ENCODE results near the gene MRPS16. TPM values are rescaled to one million over a fixed set of nuclear protein-coding genes. Genes with fewer than 3 reads are reported as not detected.

MRPS16 gene
- total and polyA plus RNA-seq, 2 experiments from 2014 or later, result 57.2 to 109 TPM

- in situ Hi-C loops (cut with MboI), result no loop called here
- WGBS, 2 experiments (ENCODE audit: low coverage in 1 of 2, low lambda C conversion rate in 2 of 2, missing lambda C conversion rate in 2 of 2), result 77 to 88% methylated on average over 4 of the region's 4 CpGs
- no peak for DNase-seq
Measured at GRCh38 chr10:73211106-73211811, 41.2 kb downstream of the MRPS16 start.

GRCh38 chr10:73210395-73211105, 41.9 kb downstream of the MRPS16 start:
- 93 to 100% methylated on average over 3 of the region's 3 CpGs for WGBS, 2 experiments (ENCODE audit: low coverage in 1 of 2, low lambda C conversion rate in 2 of 2, missing lambda C conversion rate in 2 of 2)
- Histone ChIP-seq H3K4me1 (ENCODE audit: insufficient read depth) (peaks cover 8% of the 10 kb centered on the region; the same call in 1 of the 2 replicates), H3K36me3 (ENCODE audit: low read depth) (0 out of 2 replicates have a peak, but pooled peaks cover 6% of the 10 kb centered on the region), H3K9ac (no peak overlapping the region), H3F3A (ENCODE audit: insufficient read depth) (0 out of 2 replicates have a peak, but pooled peaks cover 4% of the 10 kb centered on the region), H3K9me2 (ENCODE audit: insufficient read depth) (no peaks in the 10 kb centered on the region), H3K79me2 (ENCODE audit: insufficient read depth) (no peaks in the 10 kb centered on the region; the same call in 1 of the 2 replicates), H3K27me3 (replicated peaks; ENCODE audit: insufficient read depth) (no peaks in the 10 kb centered on the region), H3K9me3 (ENCODE audit: low read depth) (no peaks in the 10 kb centered on the region), H2AFZ (no peak overlapping the region), H3K27ac (no peak overlapping the region), H3K4me2 (ENCODE audit: unreplicated experiment) (no peak overlapping the region), H3K4me3 (no peak overlapping the region), H4K20me1 (ENCODE audit: insufficient read depth) (no peaks in the 10 kb centered on the region)
- in situ Hi-C loops (cut with MboI), result no loop called here
- DNase-seq, result no peak
- no peak for TF ChIP-seq EZH2 (IDR thresholded peaks at IDR 0.05; ENCODE audit: insufficient read depth, poor library complexity, severe bottlenecking)
- TF ChIP-seq EZH2phosphoT487 (IDR thresholded peaks at IDR 0.05; ENCODE audit: insufficient read depth, low read depth), result no peak

More at GRCh38 chr10:73211106-73211811, 41.2 kb downstream of the MRPS16 start:
- no peak for TF ChIP-seq EZH2 (IDR thresholded peaks at IDR 0.05; ENCODE audit: insufficient read depth, poor library complexity, severe bottlenecking)
- TF ChIP-seq EZH2phosphoT487 (IDR thresholded peaks at IDR 0.05; ENCODE audit: insufficient read depth, low read depth), result no peak
- peaks cover 8% of the 10 kb centered on the region; the same call in 1 of the 2 replicates for H3K4me1 ChIP-seq (ENCODE audit: insufficient read depth)
- H3K4me3 ChIP-seq, result no peak overlapping the region
- no peak overlapping the region for H3K27ac ChIP-seq
- H3K36me3 ChIP-seq (ENCODE audit: low read depth), result peaks cover 8% of the 10 kb centered on the region; the same call in 1 of the 2 replicates
- no peaks in the 10 kb centered on the region for H3K9me2 ChIP-seq (ENCODE audit: insufficient read depth)
- H3F3A ChIP-seq (ENCODE audit: insufficient read depth), result 0 out of 2 replicates have a peak, but pooled peaks cover 4% of the 10 kb centered on the region
- H3K4me2 ChIP-seq (ENCODE audit: unreplicated experiment), result no peak overlapping the region
- no peak overlapping the region for H2AFZ ChIP-seq
- H3K27me3 ChIP-seq (replicated peaks; ENCODE audit: insufficient read depth), result no peaks in the 10 kb centered on the region
- H3K9ac ChIP-seq, result no peak overlapping the region
- no peaks in the 10 kb centered on the region; the same call in 1 of the 2 replicates for H3K79me2 ChIP-seq (ENCODE audit: insufficient read depth)
- no peaks in the 10 kb centered on the region for H3K9me3 ChIP-seq (ENCODE audit: low read depth)
- no peaks in the 10 kb centered on the region for H4K20me1 ChIP-seq (ENCODE audit: insufficient read depth)

GRCh38 chr10:73209705-73210104, 42.7 kb downstream of the MRPS16 start:
- H3K9me2 ChIP-seq (ENCODE audit: insufficient read depth), result no peaks in the 10 kb centered on the region
- in situ Hi-C loops (cut with MboI), result no loop called here
- H3K27me3 ChIP-seq (replicated peaks; ENCODE audit: insufficient read depth), result no peaks in the 10 kb centered on the region
- TF ChIP-seq EZH2 (IDR thresholded peaks at IDR 0.05; ENCODE audit: insufficient read depth, poor library complexity, severe bottlenecking), result no peak
- TF ChIP-seq EZH2phosphoT487 (IDR thresholded peaks at IDR 0.05; ENCODE audit: insufficient read depth, low read depth), result no peak
- H2AFZ ChIP-seq, result 0 out of 2 replicates have a peak overlapping the region, but pooled peaks have one; percentile 3
- H3K4me3 ChIP-seq, result no peak overlapping the region
- 0 out of 2 replicates have a peak, but pooled peaks cover 6% of the 10 kb centered on the region for H3K36me3 ChIP-seq (ENCODE audit: low read depth)
- no peak overlapping the region for H3K9ac ChIP-seq
- peaks cover 8% of the 10 kb centered on the region; the same call in 1 of the 2 replicates for H3K4me1 ChIP-seq (ENCODE audit: insufficient read depth)
- no peak overlapping the region for H3K4me2 ChIP-seq (ENCODE audit: unreplicated experiment)
- no peaks in the 10 kb centered on the region for H4K20me1 ChIP-seq (ENCODE audit: insufficient read depth)
- WGBS, 2 experiments (ENCODE audit: low coverage in 1 of 2, low lambda C conversion rate in 2 of 2, missing lambda C conversion rate in 2 of 2), result 60 to 77% methylated on average over 1 of the region's 1 CpG
- peak overlapping the region; percentile 12; the same call in 1 of the 2 replicates for H3K27ac ChIP-seq
- H3K9me3 ChIP-seq (ENCODE audit: low read depth), result no peaks in the 10 kb centered on the region
- no peaks in the 10 kb centered on the region; the same call in 1 of the 2 replicates for H3K79me2 ChIP-seq (ENCODE audit: insufficient read depth)
- peak; percentile 66 for DNase-seq
- 0 out of 2 replicates have a peak, but pooled peaks cover 4% of the 10 kb centered on the region for H3F3A ChIP-seq (ENCODE audit: insufficient read depth)

- Histone ChIP-seq H3K4me1 (ENCODE audit: insufficient read depth) (peaks cover 8% of the 10 kb centered on the region; the same call in 1 of the 2 replicates), H3K79me2 (ENCODE audit: insufficient read depth) (no peaks in the 10 kb centered on the region), H3K27me3 (replicated peaks; ENCODE audit: insufficient read depth) (no peaks in the 10 kb centered on the region), H3K4me2 (ENCODE audit: unreplicated experiment) (no peak overlapping the region), H3K9me2 (ENCODE audit: insufficient read depth) (no peaks in the 10 kb centered on the region), H3K36me3 (ENCODE audit: low read depth) (0 out of 2 replicates have a peak, but pooled peaks cover 6% of the 10 kb centered on the region), H2AFZ (no peak overlapping the region), H3K9me3 (ENCODE audit: low read depth) (no peaks in the 10 kb centered on the region), H3K27ac (no peak overlapping the region), H3F3A (ENCODE audit: insufficient read depth) (0 out of 2 replicates have a peak, but pooled peaks cover 4% of the 10 kb centered on the region), H3K9ac (no peak overlapping the region), H4K20me1 (ENCODE audit: insufficient read depth) (no peaks in the 10 kb centered on the region), H3K4me3 (no peak overlapping the region)
- TF ChIP-seq EZH2 (IDR thresholded peaks at IDR 0.05; ENCODE audit: insufficient read depth, poor library complexity, severe bottlenecking) (no peak), EZH2phosphoT487 (IDR thresholded peaks at IDR 0.05; ENCODE audit: insufficient read depth, low read depth) (no peak)
- in situ Hi-C loops (cut with MboI), result no loop called here
- 27 to 31% methylated on average over 2 of the region's 2 CpGs for WGBS, 2 experiments (ENCODE audit: low coverage in 1 of 2, low lambda C conversion rate in 2 of 2, missing lambda C conversion rate in 2 of 2)
- peak; percentile 17 for DNase-seq
Measured at GRCh38 chr10:73207883-73208282, 44.6 kb downstream of the MRPS16 start.

Data from GM23248 (cell line).